Measurements from ENCODE around the gene RASGRP4.
"Not testable (repeated sequence)": the region's sequence is repeated elsewhere in the genome, so short reads cannot be mapped to it uniquely, and the experiment has no call there.

Gene RASGRP4

DNA sequence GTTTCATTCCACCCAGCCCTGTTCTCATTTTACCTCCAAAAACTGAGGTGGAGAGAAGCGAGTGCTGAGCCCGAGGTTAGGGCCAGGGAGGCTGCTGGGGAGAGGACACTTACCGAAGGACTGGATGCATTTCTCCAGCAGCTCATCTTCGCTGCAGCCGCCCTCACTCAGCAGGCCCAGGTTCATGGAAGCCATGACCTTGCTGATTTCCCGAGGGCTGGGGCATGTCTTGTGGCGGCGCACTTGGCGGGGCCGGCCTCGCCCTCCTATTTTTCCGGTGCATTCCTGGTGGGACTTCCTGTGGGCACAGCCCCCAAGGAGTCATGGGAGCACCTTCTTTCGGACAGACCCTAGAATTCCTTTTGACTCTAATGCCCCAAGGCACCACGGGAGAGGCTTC lies 4.2 kb downstream of the RASGRP4 start:
- no peaks in the 10 kb centered on the region for H3K9me3 Mint-ChIP-seq
- no peak for ATAC-seq (replicated peaks)
- no peak overlapping the region for H3K27ac Mint-ChIP-seq
- no peaks in the 10 kb centered on the region for H3K36me3 Mint-ChIP-seq (ENCODE audit: insufficient read depth)
- H3K4me1 Mint-ChIP-seq (ENCODE audit: low read depth in 2 of 2) = peaks cover 17% of the 10 kb centered on the region in 2 donors
- peaks cover 6 to 11% of the 10 kb centered on the region in 2 donors for H3K27me3 Mint-ChIP-seq
- no peak for DNase-seq
- H3K4me3 Mint-ChIP-seq = no peak overlapping the region

- ATAC-seq (replicated peaks) (no peak), DNase-seq (no peak)
- Mint-ChIP-seq H3K27me3 (peaks cover 6 to 11% of the 10 kb centered on the region in 2 donors), H3K4me1 (ENCODE audit: low read depth in 2 of 2) (peaks cover 13 to 16% of the 10 kb centered on the region in 2 donors), H3K4me3 (no peak overlapping the region), H3K36me3 (ENCODE audit: insufficient read depth) (no peaks in the 10 kb centered on the region), H3K9me3 (no peaks in the 10 kb centered on the region), H3K27ac (peak overlapping the region in 1 of 2 donors; percentile 7)
These were observed 5.1 kb downstream of the RASGRP4 start for GRCh38 chr19:38420935-38421334.

GRCh38 chr19:38417544-38418506 lies 8.2 kb downstream of the RASGRP4 start:
- Mint-ChIP-seq H3K36me3 (ENCODE audit: insufficient read depth) (no peaks in the 10 kb centered on the region), H3K4me1 (ENCODE audit: low read depth in 2 of 2) (peaks cover 13 to 16% of the 10 kb centered on the region in 2 donors), H3K27me3 (peaks cover 6 to 11% of the 10 kb centered on the region in 2 donors), H3K9me3 (no peaks in the 10 kb centered on the region), H3K4me3 (peak overlapping the region; percentile 83 to 86), H3K27ac (peak overlapping the region; percentile 89 to 91)
- ATAC-seq (replicated peaks) (peak; percentile 89), DNase-seq (peak in 2 of 3 experiments; percentile 19 to 20)

DNA sequence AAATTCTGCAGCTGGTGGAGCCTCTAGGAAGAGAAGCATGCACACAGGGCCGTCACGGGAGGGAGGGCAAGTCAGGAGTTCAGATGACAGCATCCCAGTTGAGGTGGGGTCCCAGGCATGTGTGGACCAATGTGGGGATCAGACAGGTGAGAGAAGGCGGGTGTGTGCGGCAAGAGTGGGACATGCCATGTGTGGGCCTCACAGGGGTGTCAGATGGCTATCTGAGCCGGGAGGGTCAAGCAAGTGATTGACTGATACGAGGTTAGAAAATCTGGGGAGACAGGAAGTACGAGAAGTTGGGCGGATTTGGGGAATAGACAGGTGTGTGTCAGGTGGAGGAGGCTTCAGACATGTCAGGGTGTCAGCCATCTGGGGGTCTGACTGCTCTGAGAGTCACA lies 8.9 kb downstream of the RASGRP4 start:
- Mint-ChIP-seq H3K4me1 (ENCODE audit: low read depth in 2 of 2) (peaks cover 13 to 16% of the 10 kb centered on the region in 2 donors), H3K9me3 (no peaks in the 10 kb centered on the region), H3K36me3 (ENCODE audit: insufficient read depth) (no peaks in the 10 kb centered on the region), H3K4me3 (peak overlapping the region; percentile 83 to 86), H3K27ac (peak overlapping the region; percentile 89 to 91), H3K27me3 (peaks cover 6 to 11% of the 10 kb centered on the region in 2 donors)
- DNase-seq (no peak), ATAC-seq (replicated peaks) (no peak)

- ATAC-seq (replicated peaks) (no peak), DNase-seq (no peak)
- Mint-ChIP-seq H3K27me3 (no peaks in the 10 kb centered on the region), H3K9me3 (no peaks in the 10 kb centered on the region), H3K36me3 (ENCODE audit: insufficient read depth) (peaks cover 8% of the 10 kb centered on the region), H3K4me3 (no peak overlapping the region), H3K4me1 (ENCODE audit: low read depth in 2 of 2) (peaks cover 13 to 16% of the 10 kb centered on the region in 2 donors), H3K27ac (no peak overlapping the region)
These were observed 12.6 kb downstream of the RASGRP4 start for GRCh38 chr19:38413416-38413815.

GRCh38 chr19:38412961-38413360 lies 13.1 kb downstream of the RASGRP4 start:
- Mint-ChIP-seq H3K9me3 (no peaks in the 10 kb centered on the region), H3K27ac (no peak overlapping the region), H3K27me3 (no peaks in the 10 kb centered on the region), H3K4me1 (ENCODE audit: low read depth in 2 of 2) (peaks cover 11 to 14% of the 10 kb centered on the region in 2 donors), H3K36me3 (ENCODE audit: insufficient read depth) (peaks cover 10% of the 10 kb centered on the region), H3K4me3 (no peak overlapping the region)
- DNase-seq (no peak), ATAC-seq (replicated peaks) (no peak)

DNA sequence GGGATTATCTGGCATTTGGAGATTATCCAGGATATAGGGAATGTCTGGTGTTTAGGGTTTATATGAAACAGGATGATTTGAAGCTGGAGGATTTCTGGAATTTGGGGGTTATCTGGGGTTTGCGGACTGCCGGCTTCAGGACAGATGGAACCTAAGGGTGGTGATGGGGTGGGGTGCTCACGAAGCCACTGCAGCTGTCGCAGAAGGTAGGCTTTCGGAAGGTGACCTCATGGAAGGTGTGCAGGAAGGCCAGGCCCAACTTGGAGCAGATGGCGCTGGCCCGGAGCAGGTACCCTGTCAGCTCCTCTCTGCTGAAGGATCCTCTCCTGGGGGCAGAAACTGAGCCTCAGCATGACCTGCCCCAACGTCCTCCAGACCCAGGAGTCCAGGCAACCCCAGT lies 13.5 kb downstream of the RASGRP4 start:
- no peak overlapping the region for H3K4me3 Mint-ChIP-seq
- no peak for ATAC-seq (replicated peaks)
- no peaks in the 10 kb centered on the region for H3K27me3 Mint-ChIP-seq
- peaks cover 6 to 9% of the 10 kb centered on the region in 2 donors for H3K4me1 Mint-ChIP-seq (ENCODE audit: low read depth in 2 of 2)
- H3K36me3 Mint-ChIP-seq (ENCODE audit: insufficient read depth) = peaks cover 14% of the 10 kb centered on the region
- H3K9me3 Mint-ChIP-seq = no peaks in the 10 kb centered on the region
- H3K27ac Mint-ChIP-seq = no peak overlapping the region
- no peak for DNase-seq

GRCh38 chr19:38411898-38412297 lies 14.1 kb downstream of the RASGRP4 start:
- not testable (repeated sequence) for DNase-seq; H3K4me3 Mint-ChIP-seq; H3K9me3 Mint-ChIP-seq; ATAC-seq (replicated peaks); H3K27me3 Mint-ChIP-seq; H3K4me1 Mint-ChIP-seq (ENCODE audit: low read depth in 2 of 2)
- H3K27ac Mint-ChIP-seq = peak overlapping the region in 1 of 2 donors; percentile 17
- peaks cover 20% of the 10 kb centered on the region for H3K36me3 Mint-ChIP-seq (ENCODE audit: insufficient read depth)

DNA sequence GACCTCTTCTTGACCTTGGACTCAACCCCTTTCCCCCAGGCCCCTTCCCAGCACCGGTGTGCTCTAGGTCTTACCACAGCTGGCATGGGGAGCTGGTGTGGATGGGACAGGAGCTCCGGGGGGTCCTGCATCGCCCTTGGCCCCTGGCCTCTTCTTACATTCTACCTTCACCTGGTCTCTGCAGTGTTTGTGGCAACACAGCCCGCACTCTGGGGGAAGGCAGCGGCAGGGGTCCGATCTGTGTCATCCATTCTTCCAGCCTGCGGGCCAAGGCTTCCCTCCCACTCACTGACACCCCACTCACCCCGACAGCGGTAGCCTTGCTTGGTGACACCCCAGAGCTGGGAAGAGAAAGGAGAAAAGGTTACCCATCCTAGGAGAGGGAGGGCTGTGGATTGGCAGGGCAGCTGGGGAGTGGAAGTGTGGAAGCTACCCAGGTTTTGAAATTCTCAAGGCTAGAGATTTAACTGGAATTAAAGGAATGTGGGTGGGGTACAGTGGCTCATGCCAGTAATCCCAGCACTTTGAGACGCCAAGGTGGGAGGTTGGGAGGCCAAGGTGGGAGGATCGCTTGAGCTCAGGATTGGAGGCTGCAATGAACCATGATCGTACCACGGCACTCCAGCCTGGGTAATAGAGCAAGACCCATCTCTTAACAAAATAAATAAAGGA lies 14.8 kb downstream of the RASGRP4 start:
- Mint-ChIP-seq H3K4me3 (no peak overlapping the region), H3K27ac (no peak overlapping the region), H3K4me1 (ENCODE audit: low read depth in 2 of 2) (no peaks in the 10 kb centered on the region), H3K27me3 (no peaks in the 10 kb centered on the region), H3K36me3 (ENCODE audit: insufficient read depth) (peaks cover 22% of the 10 kb centered on the region), H3K9me3 (no peaks in the 10 kb centered on the region)
- DNase-seq (no peak), ATAC-seq (replicated peaks) (no peak)

GRCh38 chr19:38410407-38410806 lies 15.6 kb downstream of the RASGRP4 start:
- not testable (repeated sequence) for H3K27me3 Mint-ChIP-seq; H3K4me3 Mint-ChIP-seq; DNase-seq; H3K4me1 Mint-ChIP-seq (ENCODE audit: low read depth in 2 of 2); H3K9me3 Mint-ChIP-seq; ATAC-seq (replicated peaks)
- Mint-ChIP-seq H3K27ac (peak overlapping the region in 1 of 2 donors; percentile 28), H3K36me3 (ENCODE audit: insufficient read depth) (peaks cover 29% of the 10 kb centered on the region)

DNA sequence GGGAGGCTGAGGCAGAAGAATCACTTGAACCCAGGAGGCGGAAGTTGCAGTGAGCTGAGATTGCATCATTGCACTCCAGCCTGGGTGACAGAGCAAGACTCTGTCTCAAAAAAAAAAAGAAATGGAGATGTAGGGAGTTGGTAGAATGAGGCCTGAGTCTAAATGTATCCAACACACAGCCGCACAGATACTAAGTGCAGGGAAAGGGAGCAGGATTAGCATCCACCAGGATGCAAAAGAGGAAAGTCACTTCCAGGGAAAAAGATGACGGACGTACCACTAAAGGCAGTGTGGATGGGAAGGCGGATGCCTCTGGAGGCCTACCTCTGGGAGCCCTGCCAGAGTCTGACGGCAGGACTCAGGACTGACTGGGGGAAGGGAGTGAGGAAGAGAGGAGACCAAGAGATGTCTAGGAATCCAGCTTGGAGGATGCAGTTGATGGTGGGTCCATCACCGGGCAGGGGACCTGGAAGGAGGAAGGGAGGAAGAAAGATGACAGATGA lies 16.3 kb downstream of the RASGRP4 start:
- Mint-ChIP-seq H3K27ac (peak overlapping the region; percentile 59 to 60), H3K36me3 (ENCODE audit: insufficient read depth) (peaks cover 36% of the 10 kb centered on the region), H3K27me3 (no peaks in the 10 kb centered on the region), H3K9me3 (no peaks in the 10 kb centered on the region), H3K4me1 (ENCODE audit: low read depth in 2 of 2) (peaks cover 4 to 6% of the 10 kb centered on the region in 2 donors), H3K4me3 (no peak overlapping the region)
- no peak for DNase-seq
- ATAC-seq (replicated peaks) = no peak

DNA sequence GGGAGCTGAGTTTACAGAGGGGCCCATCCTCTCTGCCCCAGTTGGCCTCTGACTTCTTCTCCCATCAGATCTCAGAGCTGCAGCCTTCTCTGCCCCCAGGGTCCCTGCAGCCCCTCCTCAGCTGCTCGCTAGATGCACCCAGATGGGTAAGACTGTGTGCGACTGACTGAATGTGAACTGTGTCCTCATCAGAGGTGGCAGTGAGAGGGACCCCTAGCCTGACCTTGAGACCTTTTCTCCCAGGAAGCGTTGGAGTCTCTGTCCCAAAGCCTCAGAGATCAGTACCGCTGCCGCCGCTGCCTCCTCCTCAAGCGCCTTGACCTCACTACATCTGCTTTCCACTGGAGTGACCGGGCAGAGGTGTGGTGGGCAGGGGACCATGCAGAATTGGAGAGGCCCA lies 20.7 kb downstream of the RASGRP4 start:
- peaks cover 0 to 3% of the 10 kb centered on the region in 2 donors for H3K27me3 Mint-ChIP-seq
- H3K27ac Mint-ChIP-seq = no peak overlapping the region
- DNase-seq (no peak), ATAC-seq (replicated peaks) (no peak)
- H3K36me3 Mint-ChIP-seq (ENCODE audit: insufficient read depth) = peaks cover 46% of the 10 kb centered on the region
- H3K9me3 Mint-ChIP-seq = no peaks in the 10 kb centered on the region
- peaks cover 10 to 15% of the 10 kb centered on the region in 2 donors for H3K4me1 Mint-ChIP-seq (ENCODE audit: low read depth in 2 of 2)
- peak overlapping the region in 1 of 2 donors; percentile 31 for H3K4me3 Mint-ChIP-seq

- Mint-ChIP-seq H3K36me3 (ENCODE audit: insufficient read depth) (peaks cover 42% of the 10 kb centered on the region), H3K9me3 (no peaks in the 10 kb centered on the region), H3K4me3 (peak overlapping the region; percentile 93 to 97), H3K27ac (no peak overlapping the region), H3K4me1 (ENCODE audit: low read depth in 2 of 2) (peaks cover 10 to 15% of the 10 kb centered on the region in 2 donors), H3K27me3 (peaks cover 0 to 7% of the 10 kb centered on the region in 2 donors)
- DNase-seq = no peak
- ATAC-seq (replicated peaks) = no peak
These were observed 21.2 kb downstream of the RASGRP4 start for GRCh38 chr19:38404858-38405257.
